SK-N-SH treated with all-trans-retinoic acid at 6 μM for 48 hours (cell line): Measurements from ENCODE around the gene OR2L8.

ENCODE experiments used
- ATAC-seq: fragments of 200-7000 bp; cut with Tn5 transposase; 3 replicates; pipeline ENCODE4 v1.9.1; 2020; ENCODE audit warnings: mild to moderate bottlenecking, moderate library complexity
- ARNTL ChIP-seq: fragments of 450-650 bp; formaldehyde crosslinking; IDR thresholded peaks from 2 replicates; pipeline ENCODE4 v1.5.0; 2020; ENCODE audit warnings: low read depth, mild to moderate bottlenecking, moderate library complexity, borderline replicate concordance
- BACH2 ChIP-seq: fragments of 250-450 bp; sonication (Bioruptor Pico); IDR thresholded peaks from 2 replicates; pipeline ENCODE4 v1.9.0; 2021; ENCODE audit warnings: mild to moderate bottlenecking, borderline replicate concordance
- CREB5 ChIP-seq: fragments of 250-450 bp; sonication (Bioruptor Pico); IDR thresholded peaks from 2 replicates; pipeline ENCODE4 v1.5.1; 2020; ENCODE audit warnings: low read depth, mild to moderate bottlenecking, moderate library complexity
- CSDC2 ChIP-seq: fragments of 250-450 bp; sonication (Bioruptor Pico); IDR thresholded peaks from 2 replicates; pipeline ENCODE4 v1.5.0; 2020; ENCODE audit warnings: mild to moderate bottlenecking, moderate library complexity
- ESRRG ChIP-seq: fragments of 250-450 bp; sonication (Bioruptor Pico); IDR thresholded peaks from 2 replicates; pipeline ENCODE4 v1.6.1; 2021; ENCODE audit warnings: mild to moderate bottlenecking
- GLIS3 ChIP-seq: fragments of 250-450 bp; sonication (Bioruptor Pico); IDR thresholded peaks from 2 replicates; pipeline ENCODE4 v1.5.0; 2020; ENCODE audit warnings: mild to moderate bottlenecking, moderate library complexity
- ISL1 ChIP-seq: fragments of 250-450 bp; sonication (Bioruptor Pico); IDR thresholded peaks from 2 replicates; pipeline ENCODE4 v2.1.2; 2022; ENCODE audit warnings: mild to moderate bottlenecking, moderate library complexity
- OSR1 ChIP-seq: fragments of 250-450 bp; sonication (Bioruptor Pico); IDR thresholded peaks from 2 replicates; pipeline ENCODE4 v1.8.0; 2022; ENCODE audit warnings: moderate library complexity, mild to moderate bottlenecking, inconsistent platforms
- POU6F1 ChIP-seq: fragments of 250-450 bp; sonication (Bioruptor Pico); IDR thresholded peaks from 2 replicates; pipeline ENCODE4 v1.8.0; 2021; ENCODE audit warnings: low read depth, mild to moderate bottlenecking, moderate library complexity, borderline replicate concordance
- PPARA ChIP-seq: fragments of 250-450 bp; sonication (Bioruptor Pico); IDR thresholded peaks from 2 replicates; pipeline ENCODE4 v1.5.0; 2020; ENCODE audit warnings: mild to moderate bottlenecking, borderline replicate concordance
- RARB ChIP-seq: fragments of 250-450 bp; sonication (Bioruptor Pico); IDR thresholded peaks from 2 replicates; pipeline ENCODE4 v1.8.0; 2021; ENCODE audit warnings: mild to moderate bottlenecking, moderate library complexity
- SNAI2 ChIP-seq: fragments of 250-450 bp; sonication (Bioruptor Pico); IDR thresholded peaks from 2 replicates; pipeline ENCODE4 v1.5.0; 2020; ENCODE audit warnings: mild to moderate bottlenecking, moderate library complexity
- TCF4 ChIP-seq: fragments of 250-450 bp; sonication (Bioruptor Pico); IDR thresholded peaks from 2 replicates; pipeline ENCODE4 v1.8.0; 2021; ENCODE audit warnings: mild to moderate bottlenecking, moderate library complexity, borderline replicate concordance
- TOX ChIP-seq: fragments of 250-450 bp; sonication (Bioruptor Pico); IDR thresholded peaks from 2 replicates; pipeline ENCODE4 v1.8.0; 2021; ENCODE audit warnings: mild to moderate bottlenecking, moderate library complexity, borderline replicate concordance
- ZC3H10 ChIP-seq: fragments of 250-450 bp; sonication (Bioruptor Pico); IDR thresholded peaks from 2 replicates; pipeline ENCODE4 v1.5.1; 2021; ENCODE audit warnings: mild to moderate bottlenecking, moderate library complexity
- ZFP3 ChIP-seq: fragments of 250-450 bp; sonication (Bioruptor Pico); IDR thresholded peaks from 2 replicates; pipeline ENCODE4 v1.5.0; 2020; ENCODE audit warnings: mild to moderate bottlenecking, moderate library complexity
- ZFP30 ChIP-seq: fragments of 450-650 bp; formaldehyde crosslinking; IDR thresholded peaks from 2 replicates; pipeline ENCODE4 v1.5.0; 2022; ENCODE audit warnings: mild to moderate bottlenecking, moderate library complexity
- ZNF565 ChIP-seq: fragments of 450-650 bp; formaldehyde crosslinking; conservative IDR thresholded peaks from 2 replicates; pipeline ENCODE4 v1.5.0; 2020; ENCODE audit warnings: low read depth, mild to moderate bottlenecking, moderate library complexity
- ZNF70 ChIP-seq: fragments of 450-650 bp; formaldehyde crosslinking; IDR thresholded peaks from 2 replicates; pipeline ENCODE4 v1.5.0; 2020; ENCODE audit warnings: mild to moderate bottlenecking, moderate library complexity
- ZNF8 ChIP-seq: fragments of 450-650 bp; formaldehyde crosslinking; IDR thresholded peaks from 2 replicates; pipeline ENCODE4 v1.5.0; 2020; ENCODE audit warnings: mild to moderate bottlenecking, moderate library complexity
- TF ChIP-seq, protein P1 (sequence below): fragments of 250-450 bp; sonication (Bioruptor Pico); IDR thresholded peaks from 2 replicates; pipeline ENCODE4 v1.8.0; 2020; ENCODE audit warnings: mild to moderate bottlenecking, moderate library complexity, borderline replicate concordance
- TF ChIP-seq, protein P2 (sequence below): fragments of 250-450 bp; sonication (Bioruptor Pico); IDR thresholded peaks from 2 replicates; pipeline ENCODE4 v1.5.1; 2021; ENCODE audit warnings: mild to moderate bottlenecking, moderate library complexity

Gene OR2L8

GRCh38 chr1:247942624-247943023 is 6.0 kb upstream of the OR2L8 start:
- TF ChIP-seq TOX (CRISPR knock-in tag) (no peak), ZFP3 (no peak), CSDC2 (CRISPR knock-in tag) (no peak), TCF4 (CRISPR knock-in tag) (no peak), OSR1 (CRISPR knock-in tag) (no peak), ZNF70 (CRISPR knock-in tag) (no peak), PPARA (CRISPR knock-in tag) (no peak), POU6F1 (CRISPR knock-in tag) (no peak), ARNTL (CRISPR knock-in tag) (no peak)
- TF ChIP-seq, protein P1, sequence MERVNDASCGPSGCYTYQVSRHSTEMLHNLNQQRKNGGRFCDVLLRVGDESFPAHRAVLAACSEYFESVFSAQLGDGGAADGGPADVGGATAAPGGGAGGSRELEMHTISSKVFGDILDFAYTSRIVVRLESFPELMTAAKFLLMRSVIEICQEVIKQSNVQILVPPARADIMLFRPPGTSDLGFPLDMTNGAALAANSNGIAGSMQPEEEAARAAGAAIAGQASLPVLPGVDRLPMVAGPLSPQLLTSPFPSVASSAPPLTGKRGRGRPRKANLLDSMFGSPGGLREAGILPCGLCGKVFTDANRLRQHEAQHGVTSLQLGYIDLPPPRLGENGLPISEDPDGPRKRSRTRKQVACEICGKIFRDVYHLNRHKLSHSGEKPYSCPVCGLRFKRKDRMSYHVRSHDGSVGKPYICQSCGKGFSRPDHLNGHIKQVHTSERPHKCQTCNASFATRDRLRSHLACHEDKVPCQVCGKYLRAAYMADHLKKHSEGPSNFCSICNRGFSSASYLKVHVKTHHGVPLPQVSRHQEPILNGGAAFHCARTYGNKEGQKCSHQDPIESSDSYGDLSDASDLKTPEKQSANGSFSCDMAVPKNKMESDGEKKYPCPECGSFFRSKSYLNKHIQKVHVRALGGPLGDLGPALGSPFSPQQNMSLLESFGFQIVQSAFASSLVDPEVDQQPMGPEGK (CRISPR knock-in tag): no peak
- no peak for ATAC-seq

DNA sequence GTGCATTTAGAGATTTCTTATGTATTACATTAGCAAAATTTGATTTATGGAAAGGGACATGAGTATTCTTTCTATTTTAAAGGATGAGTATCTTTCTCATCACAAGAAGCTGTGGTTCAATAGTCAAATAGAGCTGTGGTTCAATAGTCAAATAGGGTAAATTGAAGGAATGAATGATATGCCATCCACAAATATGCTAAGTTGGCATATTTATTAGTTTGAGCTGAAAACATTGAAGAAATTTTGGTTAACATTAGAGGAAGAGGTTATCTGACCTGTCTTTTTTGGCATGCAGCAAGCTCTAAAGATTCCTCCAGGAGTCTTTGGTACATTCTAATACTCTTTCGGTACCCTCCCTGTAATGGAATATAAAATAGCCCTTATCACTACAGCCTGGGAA is 4.8 kb downstream of the OR2L8 start:
- TF ChIP-seq BACH2 (CRISPR knock-in tag) (no peak), PPARA (CRISPR knock-in tag) (no peak)
- no peak for ATAC-seq

GRCh38 chr1:247961791-247962190 is 13.1 kb downstream of the OR2L8 start:
- TF ChIP-seq OSR1 (CRISPR knock-in tag): no peak
- no peak for TF ChIP-seq ZC3H10
- TF ChIP-seq ISL1 (CRISPR knock-in tag): no peak
- no peak for TF ChIP-seq ZNF8 (CRISPR knock-in tag)
- no peak for TF ChIP-seq ARNTL (CRISPR knock-in tag)
- no peak for TF ChIP-seq ZFP3
- TF ChIP-seq TOX (CRISPR knock-in tag): no peak
- TF ChIP-seq, protein P1 (CRISPR knock-in tag): no peak
- TF ChIP-seq, protein P2, sequence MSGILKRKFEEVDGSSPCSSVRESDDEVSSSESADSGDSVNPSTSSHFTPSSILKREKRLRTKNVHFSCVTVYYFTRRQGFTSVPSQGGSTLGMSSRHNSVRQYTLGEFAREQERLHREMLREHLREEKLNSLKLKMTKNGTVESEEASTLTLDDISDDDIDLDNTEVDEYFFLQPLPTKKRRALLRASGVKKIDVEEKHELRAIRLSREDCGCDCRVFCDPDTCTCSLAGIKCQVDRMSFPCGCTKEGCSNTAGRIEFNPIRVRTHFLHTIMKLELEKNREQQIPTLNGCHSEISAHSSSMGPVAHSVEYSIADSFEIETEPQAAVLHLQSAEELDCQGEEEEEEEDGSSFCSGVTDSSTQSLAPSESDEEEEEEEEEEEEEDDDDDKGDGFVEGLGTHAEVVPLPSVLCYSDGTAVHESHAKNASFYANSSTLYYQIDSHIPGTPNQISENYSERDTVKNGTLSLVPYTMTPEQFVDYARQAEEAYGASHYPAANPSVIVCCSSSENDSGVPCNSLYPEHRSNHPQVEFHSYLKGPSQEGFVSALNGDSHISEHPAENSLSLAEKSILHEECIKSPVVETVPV (CRISPR knock-in tag): no peak
- no peak for TF ChIP-seq ZFP30 (CRISPR knock-in tag)
- TF ChIP-seq TCF4 (CRISPR knock-in tag): no peak
- no peak for TF ChIP-seq CSDC2 (CRISPR knock-in tag)
- no peak for ATAC-seq

- ATAC-seq: no peak
- TF ChIP-seq, protein P1 (CRISPR knock-in tag): no peak
- TF ChIP-seq ZFP30 (CRISPR knock-in tag): no peak
- no peak for TF ChIP-seq GLIS3 (CRISPR knock-in tag)
- no peak for TF ChIP-seq ZC3H10
- TF ChIP-seq TCF4 (CRISPR knock-in tag): no peak
- no peak for TF ChIP-seq SNAI2
- TF ChIP-seq OSR1 (CRISPR knock-in tag): no peak
- TF ChIP-seq ZNF8 (CRISPR knock-in tag): no peak
- no peak for TF ChIP-seq ISL1 (CRISPR knock-in tag)
- TF ChIP-seq CSDC2 (CRISPR knock-in tag): no peak
- no peak for TF ChIP-seq ZNF565 (CRISPR knock-in tag)
- TF ChIP-seq, protein P2 (CRISPR knock-in tag): no peak
- no peak for TF ChIP-seq ZFP3
- TF ChIP-seq TOX (CRISPR knock-in tag): no peak
- TF ChIP-seq ARNTL (CRISPR knock-in tag): no peak
- TF ChIP-seq CREB5: no peak
- TF ChIP-seq PPARA (CRISPR knock-in tag): no peak
- no peak for TF ChIP-seq ESRRG (CRISPR knock-in tag)
- TF ChIP-seq RARB (CRISPR knock-in tag): no peak
Observed at GRCh38 chr1:247962911-247963588, 14.4 kb downstream of the OR2L8 start.
